Stimulated activated naive CD4-positive, alpha-beta T cell treated with Interleukin-2 at 50 U/mL for 16 hours (primary cell): ENCODE data around the gene PCNX2.
"Not testable (repeated sequence)": the region's sequence is repeated elsewhere in the genome, so short reads cannot be mapped to it uniquely, and the experiment has no call there.

Source experiments
- DNase-seq: peaks from one replicate; lab custom pipeline; 2025; lab: John Stamatoyannopoulos, UW

Gene PCNX2

GRCh38 chr1:233006541-233006973 lies 289.0 kb downstream of the PCNX2 start:
- DNase-seq, result no peak

- DNase-seq, result no peak
Observed at GRCh38 chr1:233006108-233006507, 289.4 kb downstream of the PCNX2 start.

GRCh38 chr1:233005703-233006102 lies 289.8 kb downstream of the PCNX2 start:
- DNase-seq, result no peak

GRCh38 chr1:233005156-233005555 lies 290.4 kb downstream of the PCNX2 start:
- no peak for DNase-seq

GRCh38 chr1:233004451-233004850 lies 291.1 kb downstream of the PCNX2 start:
- no peak for DNase-seq

GRCh38 chr1:233003638-233004037 lies 291.9 kb downstream of the PCNX2 start:
- not testable (repeated sequence) for DNase-seq

GRCh38 chr1:232999956-233000625 lies 295.4 kb downstream of the PCNX2 start:
- no peak for DNase-seq

GRCh38 chr1:232998646-232999045 lies 296.9 kb downstream of the PCNX2 start:
- DNase-seq, result no peak

- DNase-seq, result no peak
Observed at GRCh38 chr1:232998138-232998537, 297.4 kb downstream of the PCNX2 start.

- no peak for DNase-seq
Observed at GRCh38 chr1:232996143-232996542, 299.4 kb downstream of the PCNX2 start.

- DNase-seq, result no peak
Observed at GRCh38 chr1:232995189-232995588, 300.3 kb downstream of the PCNX2 start.

- no peak for DNase-seq
Observed at GRCh38 chr1:232993555-232993954, 302.0 kb downstream of the PCNX2 start.

GRCh38 chr1:232992227-232992626 lies 303.3 kb downstream of the PCNX2 start:
- DNase-seq, result no peak

GRCh38 chr1:232991238-232991637 lies 304.3 kb downstream of the PCNX2 start:
- DNase-seq, result no peak

- DNase-seq, result no peak
Observed at GRCh38 chr1:232990176-232991128, 305.1 kb downstream of the PCNX2 start.

- DNase-seq, result no peak
Observed at GRCh38 chr1:232988572-232989040, 306.9 kb downstream of the PCNX2 start.

GRCh38 chr1:232987774-232988140 lies 307.8 kb downstream of the PCNX2 start:
- DNase-seq, result no peak

GRCh38 chr1:232987046-232987773 lies 308.3 kb downstream of the PCNX2 start:
- DNase-seq, result no peak

GRCh38 chr1:232986527-232986922 lies 309.0 kb downstream of the PCNX2 start:
- no peak for DNase-seq

- DNase-seq, result no peak
Observed at GRCh38 chr1:232985882-232986526, 309.5 kb downstream of the PCNX2 start.

GRCh38 chr1:232984577-232985425 lies 310.7 kb downstream of the PCNX2 start:
- DNase-seq, result no peak
